HG02973 (cell line): Measurements from ENCODE around the gene TSPAN11.
"Not testable (repeated sequence)": the region's sequence is repeated elsewhere in the genome, so short reads cannot be mapped to it uniquely, and the experiment has no call there.

Experiments
- ATAC-seq: cut with Tn5 transposase; IDR thresholded peaks from one replicate; pipeline ENCODE4 v1.9.1; 2021; ENCODE audit warnings: moderate library complexity; ENCODE audit not compliant: unreplicated experiment

Gene TSPAN11

GRCh38 chr12:30999011-30999410 is 72.5 kb downstream of the TSPAN11 start:
- no peak for ATAC-seq

GRCh38 chr12:30999723-31000122 is 73.2 kb downstream of the TSPAN11 start:
- no peak for ATAC-seq

GRCh38 chr12:31000751-31001150 is 74.2 kb downstream of the TSPAN11 start:
- ATAC-seq, result no peak

DNA sequence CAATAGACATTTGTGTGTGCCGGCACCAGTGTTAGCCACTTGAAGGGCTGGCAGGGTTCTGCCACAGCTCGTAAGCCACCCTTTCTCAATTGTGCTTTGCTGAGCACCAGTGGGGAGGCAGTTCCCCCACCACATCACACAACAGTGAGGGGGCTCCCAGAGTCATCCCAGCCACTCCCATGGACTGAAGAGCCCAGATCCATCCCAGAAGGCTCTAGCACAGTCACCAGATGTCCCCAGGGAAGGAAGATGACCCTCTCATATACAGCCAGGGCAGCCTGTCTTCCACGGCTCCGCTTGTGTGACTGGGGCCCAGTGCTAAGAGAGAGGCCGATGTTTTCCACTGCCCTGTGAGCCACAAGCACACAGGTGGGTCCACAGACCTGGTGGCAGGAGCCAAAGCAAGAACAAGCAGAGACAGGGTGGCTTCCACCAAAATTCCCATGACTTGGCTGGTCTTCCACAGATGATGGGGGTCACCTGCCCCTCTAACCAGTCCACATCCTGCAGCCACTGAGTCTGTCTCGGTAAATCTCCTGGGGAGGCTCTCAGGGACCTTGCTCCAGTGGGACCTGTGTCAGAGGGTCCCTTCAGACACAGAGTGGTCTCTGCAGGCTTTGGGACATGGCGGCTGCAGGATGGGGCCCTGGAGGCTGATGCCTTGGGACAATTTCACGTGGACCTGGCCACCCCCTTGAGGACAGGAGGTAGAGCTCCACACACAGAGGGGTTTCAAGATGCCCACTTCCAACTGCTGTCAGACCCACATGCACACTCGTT is 75.2 kb downstream of the TSPAN11 start:
- no peak for ATAC-seq

- no peak for ATAC-seq
These were observed 75.8 kb downstream of the TSPAN11 start for GRCh38 chr12:31002361-31002725.

GRCh38 chr12:31002999-31003398 is 76.5 kb downstream of the TSPAN11 start:
- ATAC-seq, result no peak

DNA sequence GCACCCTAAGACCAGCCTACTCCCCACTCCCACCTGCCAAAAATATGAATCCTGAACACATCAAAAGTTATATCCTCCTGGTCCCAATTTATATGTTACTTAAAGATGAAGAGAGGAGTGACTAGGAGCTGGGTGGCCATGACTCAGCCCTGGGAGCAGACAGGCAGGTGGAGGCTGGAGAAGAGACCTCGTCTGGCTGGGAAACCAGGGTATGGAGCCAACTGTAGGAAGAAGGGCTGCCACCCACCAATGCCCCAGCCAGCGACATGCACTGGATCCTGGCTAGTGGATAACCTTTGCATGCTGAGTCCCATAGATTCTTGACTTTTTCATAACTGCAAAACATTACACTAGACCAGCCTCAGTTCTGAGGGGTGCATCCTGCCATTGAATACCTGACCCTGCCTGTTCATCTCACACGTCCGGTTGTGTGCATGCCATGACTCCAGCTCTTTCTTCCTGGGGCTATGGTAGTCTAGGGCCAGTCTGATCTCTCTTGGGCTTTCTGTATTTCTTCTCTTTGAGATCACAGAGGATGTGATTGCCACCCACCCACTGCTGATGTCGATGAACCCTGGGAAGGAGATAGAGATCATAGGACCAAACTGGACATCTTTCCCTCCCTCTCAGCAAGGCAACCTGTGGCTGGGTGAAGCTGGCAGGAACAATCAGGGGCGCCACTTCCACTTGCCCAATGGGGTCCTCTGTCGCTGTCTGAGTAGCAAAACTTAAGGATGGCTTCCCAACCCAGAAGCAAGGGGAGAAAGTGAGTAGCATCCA is 77.5 kb downstream of the TSPAN11 start:
- no peak for ATAC-seq

DNA sequence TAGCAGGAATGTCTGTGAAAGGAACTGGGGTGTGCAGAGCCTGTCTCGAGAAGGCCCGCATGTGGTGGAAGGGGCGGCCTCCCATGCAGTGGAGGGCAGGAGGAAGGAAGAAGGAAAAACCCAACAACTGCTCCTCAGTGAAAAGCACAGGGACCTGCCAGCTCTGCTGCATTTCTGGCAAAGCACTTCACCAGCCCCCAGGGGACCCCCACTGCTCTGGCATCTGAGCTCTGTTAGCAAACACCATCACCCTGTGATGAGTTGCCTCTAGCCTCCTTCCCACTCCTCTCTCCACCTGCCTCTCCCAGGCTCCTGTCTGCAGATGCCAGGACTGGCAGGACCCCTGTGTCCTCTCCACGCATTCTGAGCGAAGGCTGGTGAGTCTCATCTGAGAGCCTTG is 78.1 kb downstream of the TSPAN11 start:
- no peak for ATAC-seq

DNA sequence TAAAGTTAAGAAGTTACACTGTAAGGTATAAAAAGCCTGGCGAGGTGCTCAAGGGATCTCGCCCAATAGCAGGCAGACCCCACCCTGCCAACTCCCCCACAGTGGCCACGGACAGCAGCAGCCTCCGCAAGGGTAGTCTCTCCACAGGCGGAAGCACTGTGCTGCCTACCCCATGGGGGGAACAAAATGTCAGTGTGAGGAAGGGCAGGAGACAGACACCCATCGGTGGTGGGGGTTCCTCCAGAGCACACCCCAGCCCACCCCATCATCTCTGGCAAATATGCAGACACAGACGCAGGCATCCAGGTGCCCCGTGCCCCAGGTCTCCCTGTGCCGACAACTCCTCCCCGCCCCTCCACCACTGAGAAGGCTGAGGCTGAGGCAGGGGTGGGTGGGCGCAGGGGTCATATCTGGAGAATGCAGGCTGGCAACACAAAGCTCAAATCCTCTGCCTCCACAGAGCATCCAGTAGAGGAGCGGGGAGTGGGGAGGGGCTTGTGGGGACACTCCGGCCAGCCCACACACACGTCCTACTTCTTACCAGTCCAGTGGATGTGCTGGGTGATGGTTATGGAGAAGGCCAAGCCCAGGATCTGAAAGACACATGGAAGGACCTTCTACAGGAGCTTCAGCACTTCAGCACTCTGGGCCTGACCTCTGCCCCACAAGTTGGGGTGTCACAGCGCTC is 78.9 kb downstream of the TSPAN11 start:
- no peak for ATAC-seq

GRCh38 chr12:31005944-31006361 is 79.4 kb downstream of the TSPAN11 start:
- ATAC-seq, result no peak

- no peak for ATAC-seq
These were observed 80.0 kb downstream of the TSPAN11 start for GRCh38 chr12:31006416-31007152.

DNA sequence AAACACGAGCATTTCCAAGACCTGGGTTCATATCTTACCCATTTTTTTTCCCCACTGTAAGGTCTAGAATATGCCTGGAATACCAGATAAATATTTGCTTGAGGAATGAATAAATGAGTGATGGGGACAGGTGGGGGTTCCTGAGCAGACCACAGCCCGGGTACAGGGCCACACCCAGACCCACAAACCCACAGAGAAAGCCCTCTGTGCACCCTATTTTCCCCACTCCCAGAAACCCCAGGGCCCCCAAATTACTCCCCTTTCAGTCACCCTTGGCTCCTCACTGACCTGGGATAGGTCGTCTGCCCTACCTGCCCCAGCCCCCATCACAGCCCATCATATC is 80.6 kb downstream of the TSPAN11 start:
- ATAC-seq, result no peak

- no peak for ATAC-seq
These were observed 81.2 kb downstream of the TSPAN11 start for GRCh38 chr12:31007636-31008175.

DNA sequence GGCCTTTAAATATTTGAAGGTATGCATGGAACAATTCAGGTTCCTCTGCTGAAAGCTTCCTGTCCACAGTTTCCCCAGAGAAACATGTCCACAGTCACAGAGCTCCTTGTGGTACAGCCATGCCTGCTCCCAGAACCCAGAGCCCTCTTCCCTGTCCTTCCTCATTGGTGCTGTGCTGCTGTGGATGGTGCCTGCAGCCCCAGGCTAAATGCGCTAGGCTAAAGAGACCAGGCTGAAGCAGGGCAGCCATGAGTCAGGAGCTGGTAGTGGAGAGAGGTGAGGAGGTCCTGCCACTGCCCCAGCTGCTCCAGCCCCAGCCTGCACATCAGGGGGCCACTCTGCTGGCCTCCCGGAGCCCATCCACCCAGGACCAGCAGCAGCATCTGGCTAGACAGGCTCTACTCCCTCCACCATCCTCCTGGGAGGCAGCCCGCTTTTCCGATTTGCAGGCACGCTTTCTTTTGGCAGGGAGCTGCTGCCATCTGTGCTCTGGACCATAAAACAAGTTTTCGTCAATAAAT is 81.8 kb downstream of the TSPAN11 start:
- no peak for ATAC-seq

GRCh38 chr12:31008961-31009840 is 82.7 kb downstream of the TSPAN11 start:
- no peak for ATAC-seq

- ATAC-seq, result no peak
These were observed 83.4 kb downstream of the TSPAN11 start for GRCh38 chr12:31009976-31010375.

- no peak for ATAC-seq
These were observed 84.8 kb downstream of the TSPAN11 start for GRCh38 chr12:31011336-31011735.

- no peak for ATAC-seq
These were observed 85.4 kb downstream of the TSPAN11 start for GRCh38 chr12:31011746-31012566.

- not testable (repeated sequence) for ATAC-seq
These were observed 86.0 kb downstream of the TSPAN11 start for GRCh38 chr12:31012567-31012891.
